GM21367 (cell line): ENCODE results near the gene DYNLT1.
"Not testable (repeated sequence)": the region's sequence is repeated elsewhere in the genome, so short reads cannot be mapped to it uniquely, and the experiment has no call there.

ENCODE experiments used
- ATAC-seq: cut with Tn5 transposase; IDR thresholded peaks from one replicate; pipeline ENCODE4 v1.9.1; 2021; ENCODE audit not compliant: unreplicated experiment

Gene DYNLT1

DNA sequence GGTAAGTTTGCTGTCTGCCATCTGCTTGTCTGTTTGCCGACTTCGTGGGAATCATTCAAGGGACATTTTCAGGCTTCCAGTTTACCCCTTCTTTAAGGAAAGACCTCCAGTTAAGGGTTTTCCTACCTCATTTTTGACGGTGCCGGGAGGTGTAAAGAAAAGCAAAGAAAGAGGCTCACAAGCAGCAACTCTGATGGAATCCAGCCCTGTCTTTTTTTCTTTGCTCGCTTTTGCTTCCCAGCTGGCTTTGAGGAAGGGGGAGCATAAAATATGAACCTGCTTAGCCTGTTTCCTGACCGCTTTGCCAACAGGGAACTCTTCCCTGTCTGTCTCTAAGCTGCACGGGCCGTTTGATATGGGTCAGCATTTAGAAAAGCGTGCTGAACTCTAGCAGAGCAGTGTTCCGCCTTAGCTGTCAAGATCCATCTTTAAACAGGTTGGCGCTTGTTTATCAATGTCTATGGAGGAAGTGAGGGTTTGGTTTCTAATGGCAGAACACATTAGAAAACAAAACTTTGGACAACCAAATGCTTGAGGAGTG, 19.2 kb upstream of the DYNLT1 start:
- ATAC-seq, result no peak

DNA sequence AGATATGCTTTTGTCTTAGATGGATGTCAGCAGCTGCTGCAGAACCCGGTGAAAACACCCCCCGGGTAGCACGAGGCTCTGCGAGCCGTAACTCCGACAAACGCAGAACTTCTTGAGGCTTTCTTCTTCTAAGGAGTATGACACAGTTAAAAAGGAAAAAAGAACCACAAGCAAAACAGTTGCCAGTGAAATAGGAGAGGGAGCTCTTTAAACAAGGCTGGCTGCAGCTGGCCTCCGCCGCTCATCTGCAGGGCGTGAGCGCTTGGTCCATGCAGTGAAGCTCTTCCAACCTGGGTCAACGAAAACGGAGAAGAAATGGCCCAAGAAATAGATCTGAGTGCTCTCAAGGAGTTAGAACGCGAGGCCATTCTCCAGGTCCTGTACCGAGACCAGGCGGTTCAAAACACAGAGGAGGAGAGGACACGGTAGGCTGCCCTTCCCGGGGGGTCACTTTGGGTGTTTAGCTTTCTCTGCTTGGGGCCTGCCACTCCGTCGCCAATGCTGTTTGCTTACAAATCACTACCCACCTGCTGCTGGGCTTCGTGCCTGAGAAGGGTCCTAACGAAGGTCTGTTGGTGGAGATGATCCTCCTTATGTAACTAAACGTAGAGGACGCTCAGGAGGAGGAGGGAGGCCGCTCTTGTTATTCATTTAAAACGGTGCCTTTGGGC, 18.5 kb upstream of the DYNLT1 start:
- ATAC-seq, result no peak

DNA sequence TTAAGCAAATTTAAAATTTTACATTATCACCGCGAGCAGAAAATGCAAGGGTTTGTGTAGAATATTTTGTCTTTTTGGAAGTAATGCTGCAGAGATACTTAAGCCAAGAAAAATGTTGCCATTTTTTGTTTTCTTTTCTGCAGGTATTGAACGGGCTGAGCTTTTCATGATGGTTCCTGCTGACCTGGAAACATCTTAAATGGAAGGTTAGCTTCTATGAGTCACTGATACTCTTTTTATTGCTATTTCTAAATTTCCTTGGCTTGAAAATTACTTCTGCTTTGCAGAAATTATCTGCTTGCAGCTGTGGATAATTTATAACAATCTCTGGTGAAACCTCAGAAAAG, 18.0 kb upstream of the DYNLT1 start:
- no peak for ATAC-seq

DNA sequence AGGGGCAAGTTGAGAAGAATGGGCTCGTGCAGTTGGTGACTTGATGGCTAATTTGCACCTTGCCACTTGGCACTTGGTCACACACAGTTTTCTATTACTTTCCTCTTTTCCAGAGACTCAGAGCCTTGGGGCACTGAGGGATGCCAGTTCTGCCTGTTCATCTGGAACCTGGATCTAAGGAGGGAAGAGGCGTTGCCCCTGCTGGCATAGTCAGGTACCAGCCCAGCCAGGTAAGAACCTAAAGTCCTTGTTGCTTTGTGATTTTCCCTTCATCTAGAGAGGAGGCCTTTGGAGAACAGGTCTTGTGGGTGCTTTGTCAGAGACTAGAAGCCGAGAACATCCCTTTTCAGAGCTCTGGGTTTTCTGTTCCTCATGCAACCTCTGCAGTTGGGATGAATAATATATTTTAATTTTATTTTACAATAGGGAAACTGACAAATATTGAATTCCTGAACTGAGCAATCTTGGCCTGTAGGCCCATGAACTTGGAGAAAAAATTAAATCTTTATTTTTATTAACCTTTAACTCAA, 16.7 kb upstream of the DYNLT1 start:
- ATAC-seq, result no peak

DNA sequence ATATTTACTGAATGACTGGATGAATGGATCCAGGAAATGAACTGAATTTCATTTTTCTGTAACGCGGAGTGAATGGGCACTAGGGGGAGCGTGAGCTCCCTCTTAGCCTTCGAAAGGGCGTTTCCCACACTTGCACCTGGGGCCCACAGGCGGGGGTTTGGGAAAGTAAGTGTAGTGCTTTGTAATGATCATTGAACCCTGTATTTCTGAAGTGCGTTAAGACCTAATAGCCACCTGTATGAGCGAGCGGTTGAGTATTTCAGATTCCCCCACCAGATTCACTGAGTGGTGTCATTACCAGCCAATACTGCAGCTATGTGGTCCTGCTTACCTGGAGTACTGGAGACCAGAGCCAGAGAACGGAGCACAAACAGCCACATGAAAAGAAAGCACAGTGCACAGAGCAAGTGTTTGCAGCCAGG, 15.8 kb upstream of the DYNLT1 start:
- ATAC-seq, result no peak

DNA sequence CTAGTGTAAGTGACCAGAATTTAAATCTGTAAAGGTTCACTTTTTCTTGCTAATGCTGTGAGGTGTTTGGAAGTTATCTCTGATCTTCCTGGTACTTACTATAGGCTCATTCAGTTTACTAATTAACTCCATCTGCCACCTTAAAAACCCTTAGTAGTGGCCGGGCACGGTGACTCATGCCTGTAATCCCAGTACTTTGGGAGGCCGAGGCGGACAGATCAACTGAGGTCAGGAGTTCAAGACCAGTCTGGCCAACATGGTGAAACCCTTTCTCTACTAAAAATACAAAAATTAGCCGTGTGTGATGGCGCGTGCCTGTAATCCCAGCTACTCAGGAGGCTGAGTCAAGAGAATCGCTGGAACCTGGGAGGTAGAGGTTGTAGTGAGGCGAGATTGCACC, 12.4 kb upstream of the DYNLT1 start:
- not testable (repeated sequence) for ATAC-seq

DNA sequence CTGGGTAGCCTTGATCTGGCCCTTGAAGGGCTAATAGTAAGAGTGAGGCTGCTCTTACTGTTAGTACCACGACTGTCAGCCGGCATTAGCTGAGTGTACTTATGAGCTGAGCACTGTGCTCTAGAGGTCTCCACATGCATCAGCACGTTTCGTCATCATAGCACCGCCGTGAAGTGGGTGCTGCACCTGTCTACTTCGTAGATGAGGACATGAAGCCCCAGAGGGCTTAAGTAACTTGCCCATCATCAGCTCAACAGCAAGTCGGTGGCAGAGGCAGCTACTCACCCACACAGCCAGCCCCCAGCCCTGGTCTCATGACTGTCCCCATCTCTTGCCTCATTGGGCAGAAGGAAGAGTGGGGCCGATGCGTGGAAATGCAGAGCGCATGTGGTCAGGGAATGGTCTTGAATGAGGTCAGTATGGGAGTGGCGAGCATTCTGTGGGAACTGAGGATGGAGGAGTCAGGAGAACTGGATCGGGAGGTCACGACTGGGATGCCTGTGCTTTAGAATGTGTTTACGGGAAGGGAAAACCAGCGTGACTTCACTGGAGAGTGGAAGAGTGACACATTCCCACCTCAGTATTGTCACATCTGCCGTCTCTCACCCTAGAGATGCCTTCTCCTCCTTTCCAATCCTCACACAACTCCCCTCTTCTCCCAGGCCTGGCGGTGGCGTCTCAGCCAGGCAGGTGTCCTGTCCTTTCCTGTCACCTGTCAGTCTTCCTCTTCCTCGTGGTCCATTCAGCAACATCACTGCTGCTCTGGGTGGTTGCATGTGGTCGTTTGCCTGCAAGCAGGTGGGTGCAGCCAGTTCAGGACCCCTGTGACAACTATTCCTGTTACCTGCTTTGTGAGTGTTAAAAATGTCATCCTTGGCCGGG, 11.3 kb upstream of the DYNLT1 start:
- no peak for ATAC-seq

DNA sequence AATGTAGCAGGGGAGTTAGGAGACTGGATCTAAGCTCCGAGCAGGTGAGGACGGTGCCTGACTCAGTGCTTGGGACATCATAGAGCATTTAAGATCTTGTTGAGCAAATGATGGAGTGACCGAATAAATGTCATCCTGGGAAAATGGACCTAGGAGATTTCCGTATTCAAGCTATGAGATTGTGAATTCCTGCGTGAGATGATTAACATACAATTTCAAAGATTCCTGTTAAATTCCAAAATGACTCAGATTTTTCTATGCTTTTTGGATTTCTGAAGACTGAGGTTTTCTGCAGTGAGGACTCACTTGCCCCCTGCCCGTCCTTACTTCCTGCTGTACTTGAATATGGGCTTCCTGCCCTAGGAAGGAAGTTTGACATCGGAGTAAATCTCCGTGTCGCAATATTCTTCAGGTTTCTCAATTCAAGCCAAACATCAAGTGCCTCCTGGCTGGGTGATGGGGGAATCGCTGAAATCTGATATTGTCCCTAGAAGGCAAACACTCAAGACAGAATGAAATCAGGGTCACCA, 10.5 kb upstream of the DYNLT1 start:
- ATAC-seq, result no peak

DNA sequence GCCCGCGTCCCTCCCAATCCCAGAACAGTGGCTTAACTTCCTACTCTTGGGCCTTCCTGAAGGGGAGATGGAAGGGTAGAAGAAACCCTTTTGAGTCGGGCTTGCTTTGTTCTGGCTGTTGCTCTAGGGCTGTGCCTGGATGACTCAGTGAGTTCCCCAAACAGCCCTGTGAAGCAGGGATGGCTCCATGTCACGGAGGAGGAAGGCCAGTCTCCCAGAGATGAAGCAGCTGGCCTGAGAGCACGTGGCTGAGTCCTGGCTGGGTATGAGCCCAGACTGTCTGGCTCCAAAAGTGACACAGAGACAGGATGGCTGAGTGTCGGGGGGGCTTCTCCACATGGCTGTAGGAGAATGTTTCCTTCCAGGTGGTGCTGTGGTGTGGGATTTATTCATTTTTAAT, 10.0 kb upstream of the DYNLT1 start:
- ATAC-seq, result no peak

DNA sequence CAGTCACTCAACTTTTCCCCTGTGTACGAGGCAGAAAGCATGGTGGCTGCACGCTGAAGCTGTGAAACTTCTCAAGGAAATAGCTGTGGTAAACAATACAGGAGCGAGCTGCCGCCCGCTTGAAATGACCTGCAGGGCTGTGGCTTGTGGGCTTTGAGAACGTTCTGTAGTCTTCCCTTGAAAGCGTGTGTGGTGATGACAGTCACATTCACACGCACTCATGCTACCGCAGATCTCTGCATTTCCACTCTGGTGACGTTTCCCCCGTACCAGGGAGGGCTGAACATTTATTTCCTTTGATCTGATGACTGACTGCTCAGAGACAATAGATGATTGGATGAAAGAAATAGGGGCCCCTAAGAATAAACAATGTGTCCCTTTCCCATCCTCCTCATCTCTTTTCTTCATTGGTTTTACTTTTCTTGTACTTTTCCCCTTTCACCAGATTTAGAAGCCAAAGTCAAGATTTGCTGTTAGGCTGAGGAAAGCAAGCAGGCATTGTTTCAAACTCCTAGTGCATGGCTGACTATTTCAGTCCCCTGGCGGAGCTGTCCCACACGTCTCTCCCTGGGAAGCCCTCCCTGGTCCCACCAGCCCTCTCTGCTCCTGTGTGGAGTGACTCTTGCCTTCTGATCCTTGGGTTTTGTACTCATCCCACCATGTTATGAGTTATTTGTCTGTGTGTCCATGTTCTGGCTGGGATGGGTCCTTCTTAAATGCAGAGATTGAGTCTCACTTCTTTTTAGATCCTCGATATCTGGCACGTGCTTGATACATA, 9.2 kb upstream of the DYNLT1 start:
- peak; percentile 45 for ATAC-seq

DNA sequence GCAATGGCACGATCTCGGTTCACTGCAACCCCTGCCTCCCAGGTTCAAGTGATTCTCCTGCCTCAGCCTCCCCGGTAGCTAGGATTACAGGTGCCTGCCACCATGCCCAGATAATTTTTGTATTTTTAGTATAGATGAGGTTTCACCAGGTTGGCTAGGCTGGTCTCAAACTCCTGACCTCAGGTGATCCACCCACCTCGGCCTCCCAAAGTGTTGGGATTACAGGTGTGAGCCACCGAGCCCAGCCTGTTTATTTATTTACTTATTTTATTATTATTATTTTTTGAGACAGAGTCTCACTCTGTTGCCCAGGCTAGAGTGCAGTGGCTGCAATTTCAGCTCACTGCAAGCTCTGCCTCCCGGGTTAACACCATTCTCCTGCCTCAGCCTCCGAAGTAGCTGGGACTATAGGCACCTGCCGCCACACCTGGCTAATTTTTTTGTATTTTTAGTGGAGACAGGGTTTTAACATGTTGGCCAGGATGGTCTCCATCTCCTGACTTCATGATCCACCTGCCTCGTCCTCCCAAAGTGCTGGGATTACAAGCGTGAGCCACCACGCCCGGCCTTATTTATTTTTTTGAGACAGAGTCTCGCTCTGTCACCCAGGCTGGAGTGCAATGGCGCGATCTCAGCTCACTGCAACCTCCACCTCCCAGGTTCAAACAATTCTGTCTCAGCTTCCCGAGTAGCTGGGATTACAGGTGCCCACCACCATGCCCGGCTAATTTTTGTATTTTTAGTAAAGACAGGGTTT, 7.6 kb upstream of the DYNLT1 start:
- not testable (repeated sequence) for ATAC-seq

DNA sequence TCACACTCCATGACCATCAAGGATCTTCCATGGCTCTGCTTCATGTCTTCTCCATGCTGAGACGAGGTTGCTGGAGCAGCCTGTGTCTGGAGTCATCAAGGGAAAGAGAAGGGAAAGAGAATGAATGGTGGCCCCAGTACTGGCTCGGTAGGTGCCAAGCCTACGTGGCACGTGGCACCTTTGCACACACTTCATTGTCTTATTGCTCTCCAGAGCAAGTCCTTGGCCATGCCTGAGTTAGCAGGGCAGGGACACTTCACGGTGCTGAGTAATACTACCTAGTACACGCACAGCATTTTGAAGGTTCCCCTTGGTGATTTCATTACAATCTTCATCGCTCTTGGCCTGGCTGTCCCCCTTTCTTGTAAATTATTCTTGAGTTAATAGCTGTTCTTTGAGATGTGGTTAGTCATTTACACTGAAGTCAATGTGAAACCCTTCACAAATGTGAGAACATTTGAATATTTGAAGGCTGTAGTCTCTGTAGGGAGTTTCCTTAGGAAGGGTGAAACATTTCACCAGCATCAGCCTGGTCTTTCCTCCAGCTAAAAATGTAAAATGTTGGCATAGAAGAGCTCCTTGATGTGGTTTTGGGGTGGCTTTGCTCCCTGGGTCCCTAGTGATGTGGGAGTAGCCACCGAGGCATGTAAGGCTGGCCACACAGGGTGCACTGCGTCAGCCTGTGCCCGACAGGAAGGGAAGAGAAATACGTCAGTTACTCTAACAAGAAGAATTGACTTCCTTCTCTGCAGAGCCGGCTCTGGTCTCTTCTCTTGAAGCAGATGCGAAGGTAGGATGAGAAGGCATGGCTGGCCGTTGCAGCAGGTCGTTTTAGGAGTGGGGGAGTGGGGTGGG, 5.0 kb upstream of the DYNLT1 start, which contains the start of gene SYTL3:
Gene SYTL3, plus strand, starts transcription at position 766 of the 855 bp plus-strand sequence. CDS start 13,215 bp downstream, outside the sequence.
- ATAC-seq, result peak; percentile 49

DNA sequence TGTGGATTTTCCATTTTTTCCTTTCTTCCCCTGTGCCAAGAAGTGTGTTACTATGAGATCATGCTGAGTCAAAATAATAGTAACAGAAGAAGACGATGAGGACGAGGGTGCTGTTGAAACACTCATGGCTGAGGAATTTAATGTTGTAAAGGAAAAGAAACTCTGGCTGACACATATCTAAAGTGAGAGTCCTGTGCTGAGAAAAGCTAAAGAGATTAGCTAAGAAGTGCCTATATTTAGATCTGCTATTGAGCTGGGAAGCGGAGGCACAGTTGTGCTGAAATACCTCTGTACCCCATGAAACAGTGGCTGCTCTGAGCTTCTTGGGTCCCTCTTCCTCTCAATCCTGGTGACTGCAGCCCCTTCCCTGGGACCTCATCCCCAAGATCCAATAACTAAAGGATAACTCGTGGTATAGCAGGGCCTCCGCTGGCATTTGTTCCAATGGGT, 4.2 kb upstream of the DYNLT1 start:
- ATAC-seq, result peak; percentile 20

DNA sequence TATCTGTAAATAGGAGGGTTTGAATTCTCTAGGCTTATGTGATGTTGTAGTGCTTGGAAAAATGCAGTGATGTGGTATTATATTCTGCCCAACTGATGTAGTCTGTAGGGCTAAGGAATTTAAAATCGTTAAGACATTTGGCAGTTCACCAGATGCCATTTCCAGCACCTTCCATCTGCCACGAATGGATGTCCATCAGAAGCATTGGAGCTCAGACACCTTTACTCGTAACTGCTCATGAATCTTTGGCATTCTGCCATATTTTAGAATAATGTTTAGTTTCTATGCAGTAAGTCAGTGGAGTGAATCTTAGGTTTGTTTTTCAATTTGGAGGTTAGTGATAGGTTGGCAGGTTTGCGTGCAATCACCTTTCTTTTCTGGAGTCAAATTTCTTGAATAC, 3.0 kb upstream of the DYNLT1 start:
- ATAC-seq, result no peak

DNA sequence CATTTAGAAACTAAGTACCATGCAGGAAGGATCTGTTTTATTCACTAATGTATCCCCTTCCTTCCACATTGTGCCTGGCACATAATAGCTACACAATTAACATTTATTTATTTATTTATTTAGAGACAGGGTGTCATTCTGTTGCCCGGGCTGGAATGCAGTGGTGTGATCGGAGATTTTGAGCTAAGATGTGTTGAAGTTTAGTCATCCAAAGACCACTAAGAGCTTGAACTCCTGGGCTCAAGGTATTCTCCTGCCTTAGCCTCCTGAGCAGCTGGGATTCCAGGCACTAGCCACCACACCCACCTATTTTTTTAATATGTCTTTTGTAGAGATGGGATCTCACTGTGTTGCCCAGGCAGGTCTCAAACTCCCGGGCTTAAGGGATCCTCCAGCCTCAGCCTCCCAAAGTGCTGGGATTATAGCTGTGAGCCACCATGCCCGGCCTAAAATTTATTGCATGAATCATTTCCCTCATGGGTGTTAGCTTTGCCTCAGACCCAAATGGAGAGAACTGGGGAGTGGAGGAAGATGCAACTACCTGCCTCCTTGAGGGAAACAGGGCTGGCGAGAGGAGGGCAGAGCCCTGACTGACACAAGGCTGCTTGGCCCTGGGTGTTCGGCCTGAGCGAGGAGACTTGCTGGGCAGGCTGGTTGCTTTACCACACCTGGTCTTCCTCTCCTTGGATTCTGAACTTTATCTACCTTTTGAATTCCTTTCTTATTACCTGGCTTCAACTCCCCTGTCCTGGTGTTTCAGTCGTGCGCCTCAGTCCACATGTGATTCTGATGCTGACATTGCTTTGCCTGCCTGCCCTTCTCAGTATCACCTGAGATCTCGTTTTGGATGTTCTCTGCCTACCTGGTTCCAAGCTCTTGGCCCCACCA, 1.7 kb upstream of the DYNLT1 start:
- ATAC-seq, result no peak

DNA sequence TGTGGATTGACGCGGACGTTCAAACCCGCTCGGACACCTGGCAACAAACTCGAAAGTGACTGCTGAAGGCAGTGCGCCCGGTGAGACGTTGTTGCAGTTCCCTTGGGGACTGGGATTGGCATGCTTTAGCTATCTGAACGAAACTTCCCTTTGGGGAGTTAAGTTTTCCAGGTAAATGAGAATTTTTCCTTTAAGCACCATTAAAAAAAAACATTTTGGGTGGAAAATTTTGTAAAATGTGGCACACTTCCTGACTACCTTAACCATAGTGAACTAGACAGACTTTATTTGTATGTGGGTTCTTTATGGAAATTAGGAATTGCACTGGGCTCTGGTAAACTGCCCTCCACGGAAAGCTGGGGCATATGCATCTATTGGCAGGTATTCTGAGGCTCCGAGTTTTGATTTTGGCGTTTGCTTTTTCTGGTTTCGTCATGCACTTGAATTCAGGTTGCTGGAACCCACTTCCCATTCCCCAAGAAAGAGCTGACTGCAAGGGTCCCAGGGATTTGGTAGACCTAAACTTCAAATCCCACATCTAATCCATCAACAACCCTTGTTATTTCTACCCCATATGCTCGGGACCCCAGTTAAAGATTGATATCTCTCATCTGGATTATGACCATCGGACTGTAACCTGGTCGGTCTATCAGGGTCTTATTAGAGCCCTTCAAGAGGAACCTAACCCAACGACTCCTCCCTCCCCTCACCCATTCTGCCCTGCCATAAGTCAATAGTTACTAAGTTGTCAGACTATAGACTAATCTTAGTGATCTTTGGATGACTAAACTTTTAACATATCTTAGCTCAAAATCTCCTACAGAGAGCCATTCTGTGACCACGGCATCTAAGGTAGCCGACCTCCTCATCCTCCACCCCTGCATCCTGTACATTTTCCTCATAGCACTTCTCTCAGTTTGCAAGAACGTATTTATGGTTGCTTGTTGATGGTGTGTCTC, 800 bp upstream of the DYNLT1 start:
- ATAC-seq, result peak; percentile 26

DNA sequence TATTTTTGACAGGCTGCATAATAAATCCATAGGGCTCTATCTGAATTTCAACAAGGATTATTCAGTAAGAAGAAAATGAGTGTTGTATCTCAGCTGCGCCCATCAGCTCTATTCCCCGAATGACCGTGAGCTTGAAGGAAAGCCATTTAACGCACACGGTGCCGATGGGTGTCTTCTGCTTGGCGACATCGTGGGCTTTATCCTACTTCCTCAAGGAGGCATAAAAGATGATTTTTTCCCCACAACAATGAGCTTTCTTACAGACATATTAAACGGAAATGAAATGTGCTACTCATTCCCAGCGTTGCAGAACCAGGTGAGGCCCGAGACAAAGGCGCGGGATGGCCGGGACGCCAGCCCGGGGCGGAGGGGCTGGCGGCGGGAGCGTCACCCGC, 710 bp downstream of the DYNLT1 start:
- ATAC-seq, result peak; percentile 2
